Subcutaneous adipose tissue (tissue), 4 donors: ENCODE data around the gene LRRC7. TPM values are rescaled to one million over a fixed set of nuclear protein-coding genes. Genes with fewer than 3 reads are reported as not detected.

Experiments
- CTCF ChIP-seq: fragments of 450-650 bp; IDR thresholded peaks from one replicate; pipeline ENCODE4 v1.5.1; 2016; ENCODE audit warnings: low read depth, mild to moderate bottlenecking, control low read depth, antibody characterized with exemption, moderate library complexity
- total RNA-seq, 4 donors: library from RNA; depleted of rRNA; stranded (reverse); fragments of >200 nt; gene quantifications; one replicate each; pipeline ENCODE4 v1.1.0, GENCODE V29; 2016

The LRRC7 gene
- total RNA-seq, 4 donors from 2014 or later, result not detected

GRCh38 chr1:69765951-69766350, 198.2 kb downstream of the LRRC7 start:
- TF ChIP-seq CTCF, result no peak

GRCh38 chr1:69766431-69767180, 198.9 kb downstream of the LRRC7 start:
- TF ChIP-seq CTCF, result no peak

- no peak for TF ChIP-seq CTCF
Measured at GRCh38 chr1:69776555-69776954, 208.8 kb downstream of the LRRC7 start.

- no peak for TF ChIP-seq CTCF
Measured at GRCh38 chr1:69777423-69777822, 209.7 kb downstream of the LRRC7 start.

- TF ChIP-seq CTCF, result no peak
Measured at GRCh38 chr1:69777971-69778370, 210.2 kb downstream of the LRRC7 start.

- TF ChIP-seq CTCF, result no peak
Measured at GRCh38 chr1:69787151-69787550, 219.4 kb downstream of the LRRC7 start.

GRCh38 chr1:69791311-69791710, 223.6 kb downstream of the LRRC7 start:
- TF ChIP-seq CTCF, result no peak
